LHCN-M2 (cell line): ENCODE data around the gene ZNF580. TPM values are rescaled to one million over a fixed set of nuclear protein-coding genes. Genes with fewer than 3 reads are reported as not detected.

ENCODE experiments used
- DNase-seq: peaks from one replicate; pipeline ENCODE4 v3.0.0-alpha.2; 2012; ENCODE audit warnings: low read depth
- total RNA-seq: library from RNA; depleted of rRNA; stranded (reverse); fragments of >200 nt; gene quantifications from 2 replicates; pipeline ENCODE4 v1.2.3, GENCODE V29; 2014; rRNA removed

The ZNF580 gene
- total RNA-seq, 1 experiment from 2014 or later = 15.3 TPM

GRCh38 chr19:55690769-55691545 is 50.2 kb downstream of the ZNF580 start:
- DNase-seq = no peak

GRCh38 chr19:55691561-55692481 is 51.0 kb downstream of the ZNF580 start:
- DNase-seq = no peak

GRCh38 chr19:55692681-55693081 is 51.9 kb downstream of the ZNF580 start:
- DNase-seq = no peak

Other genes starting within 250 kb of the ZNF580 start
- gene UBE2S, start 233.2 kb upstream of the ZNF580 start, total RNA-seq = 254 and 267 TPM in 2 replicates
- gene SHISA7, start 197.7 kb upstream of the ZNF580 start, total RNA-seq = 0.06 TPM in 1 of 2 replicates, not detected in the other
- gene ISOC2, start 179.4 kb upstream of the ZNF580 start, total RNA-seq = 89.8 and 90.2 TPM in 2 replicates
- not detected in 2 replicates for gene C19orf85, start 176.3 kb upstream of the ZNF580 start, total RNA-seq
- gene ZNF628, start 164.4 kb upstream of the ZNF580 start, total RNA-seq = 2.7 and 9.2 TPM in 2 replicates
- 23.7 and 25.8 TPM in 2 replicates for gene NAT14, start 155.8 kb upstream of the ZNF580 start, total RNA-seq
- 0.34 and 0.45 TPM in 2 replicates for gene SSC5D, start 152.6 kb upstream of the ZNF580 start, total RNA-seq
- 0.71 and 1.5 TPM in 2 replicates for gene SBK2, start 103.9 kb upstream of the ZNF580 start, total RNA-seq
- 0.17 and 0.26 TPM in 2 replicates for gene SBK3, start 95.5 kb upstream of the ZNF580 start, total RNA-seq
- 7.3 and 7.7 TPM in 2 replicates for gene ZNF579, start 60.2 kb upstream of the ZNF580 start, total RNA-seq
- gene FIZ1, start 41.5 kb upstream of the ZNF580 start, total RNA-seq = 4.7 and 7.4 TPM in 2 replicates
- gene ZNF524, start 40.7 kb upstream of the ZNF580 start, total RNA-seq = 13.4 and 14.0 TPM in 2 replicates
- 2.2 and 3.0 TPM in 2 replicates for gene ZNF865, start 35.4 kb upstream of the ZNF580 start, total RNA-seq
- 3.3 and 5.5 TPM in 2 replicates for gene ZNF784, start 16.4 kb upstream of the ZNF580 start, total RNA-seq
- 11.4 and 15.4 TPM in 2 replicates for gene ZNF581, start 2.6 kb downstream of the ZNF580 start, total RNA-seq
- 14.2 and 15.3 TPM in 2 replicates for gene CCDC106, start 7.2 kb downstream of the ZNF580 start, total RNA-seq
- gene U2AF2, start 14.0 kb downstream of the ZNF580 start, total RNA-seq = 168 and 174 TPM in 2 replicates
- 126 and 145 TPM in 2 replicates for gene EPN1, start 34.2 kb downstream of the ZNF580 start, total RNA-seq
- gene NLRP9, start 97.4 kb downstream of the ZNF580 start, total RNA-seq = not detected in 2 replicates
- not detected in 2 replicates for gene RFPL4A, start 118.1 kb downstream of the ZNF580 start, total RNA-seq
- gene RFPL4AL1, start 128.1 kb downstream of the ZNF580 start, total RNA-seq = not detected in 2 replicates
- 0.11 TPM in 1 of 2 replicates, not detected in the other for gene NLRP11, start 191.0 kb downstream of the ZNF580 start, total RNA-seq
- not detected in 2 replicates for gene NLRP4, start 195.5 kb downstream of the ZNF580 start, total RNA-seq